IMR-90 (cell line): ENCODE data around the gene CCDC85B. TPM values are rescaled to one million over a fixed set of nuclear protein-coding genes. Genes with fewer than 3 reads are reported as not detected.

Source experiments
- ATAC-seq: fragments of 200-7000 bp; cut with Tn5 transposase; 2 replicates; pipeline ENCODE4 v1.9.1; 2020; ENCODE audit warnings: low read depth, mild to moderate bottlenecking, moderate library complexity
- BruUV-seq: library from RNA; stranded (reverse); fragments of 400-500 nt; replicated peaks from 2 replicates; lab custom pipeline; 2021; lab: Mats Ljungman, UMichigan
- CTCF ChIA-PET: fragments of 300-600 bp; formaldehyde crosslinking; extraction: SDS; loops from one replicate; lab custom pipeline; 2021; ENCODE audit warnings: antibody characterized with exemption; lab: Yijun Ruan, JAX
- POLR2A ChIA-PET: fragments of 300-600 bp; sonication (Branson Sonifier 250); formaldehyde crosslinking; loops from one replicate; lab custom pipeline; 2022; ENCODE audit warnings: antibody characterized with exemption; ENCODE audit not compliant: unreplicated experiment; lab: Charles Lee
- DNase-seq: peaks from one replicate; pipeline ENCODE4 v3.0.0; 2013
- H2AFZ ChIP-seq: replicated peaks from 2 replicates; pipeline ENCODE3; 2013; ENCODE audit warnings: low read length, mild to moderate bottlenecking; ENCODE audit not compliant: poor library complexity
- H2AK5ac ChIP-seq: 2 replicates; pipeline ENCODE4 v1.6.1; 2013; ENCODE audit warnings: low read depth, low read length, inconsistent platforms
- H2AK9ac ChIP-seq: replicated peaks from 2 replicates; pipeline ENCODE3; 2013; ENCODE audit warnings: mild to moderate bottlenecking, low read depth, low read length, moderate library complexity; ENCODE audit not compliant: poor library complexity
- H2BK120ac ChIP-seq: 2 replicates; pipeline ENCODE4 v1.6.1; 2013; ENCODE audit warnings: low read depth, low read length, inconsistent platforms
- H2BK15ac ChIP-seq: 3 replicates; pipeline ENCODE4 v1.6.1; 2013; ENCODE audit warnings: low read depth, low read length, inconsistent platforms
- H2BK20ac ChIP-seq: 2 replicates; pipeline ENCODE4 v1.6.1; 2013; ENCODE audit warnings: low read depth, mild to moderate bottlenecking, inconsistent platforms, low read length, moderate library complexity
- H2BK5ac ChIP-seq: 2 replicates; pipeline ENCODE4 v1.6.1; 2013; ENCODE audit warnings: mild to moderate bottlenecking, low read depth, low read length, inconsistent platforms; ENCODE audit not compliant: poor library complexity, severe bottlenecking
- H3K14ac ChIP-seq: replicated peaks from 2 replicates; pipeline ENCODE4 v1.6.1; 2013; ENCODE audit warnings: low read depth, low read length, inconsistent platforms
- H3K18ac ChIP-seq: 2 replicates; pipeline ENCODE4 v1.6.1; 2013; ENCODE audit warnings: low read depth, low read length, control low read depth
- H3K23ac ChIP-seq: 2 replicates; pipeline ENCODE4 v1.6.1; 2013; ENCODE audit warnings: low read depth, low read length, inconsistent platforms
- H3K27ac ChIP-seq: 2 replicates; pipeline ENCODE4 v1.5.1; 2013; ENCODE audit warnings: mild to moderate bottlenecking, control low read depth, low read length; ENCODE audit not compliant: insufficient read depth
- H3K27me3 ChIP-seq: 2 replicates; pipeline ENCODE4 v1.6.1; 2013; ENCODE audit warnings: low read length; ENCODE audit not compliant: control insufficient read depth, insufficient read depth
- H3K36me3 ChIP-seq: 2 replicates; pipeline ENCODE4 v1.6.1; 2013; ENCODE audit warnings: low read length, mixed read lengths; ENCODE audit not compliant: control insufficient read depth, insufficient read depth
- H3K4ac ChIP-seq: 2 replicates; pipeline ENCODE4 v1.6.1; 2013; ENCODE audit warnings: low read depth, low read length, inconsistent platforms
- H3K4me1 ChIP-seq: 2 replicates; pipeline ENCODE4 v1.6.1; 2013; ENCODE audit warnings: low read length, mixed read lengths; ENCODE audit not compliant: control insufficient read depth, insufficient read depth
- H3K4me2 ChIP-seq: 2 replicates; pipeline ENCODE4 v1.6.1; 2013; ENCODE audit warnings: low read depth, mild to moderate bottlenecking, control low read depth, low read length, moderate library complexity
- H3K4me3 ChIP-seq: 2 replicates; pipeline ENCODE4 v1.5.1; 2013; ENCODE audit warnings: low read depth, mild to moderate bottlenecking, control low read depth, low read length, moderate library complexity; ENCODE audit not compliant: insufficient read depth
- H3K56ac ChIP-seq: 2 replicates; pipeline ENCODE4 v1.6.1; 2013; ENCODE audit warnings: low read length, inconsistent platforms; ENCODE audit not compliant: insufficient read depth; ENCODE audit errors: extremely low read depth
- H3K79me1 ChIP-seq, 2 experiments: 2 replicates each; pipeline ENCODE4 v1.6.1; 2013; ENCODE audit warnings: low read length in 2 of 2, inconsistent platforms in 1 of 2, low read depth in 1 of 2
- H3K9ac ChIP-seq: 2 replicates; pipeline ENCODE4 v1.6.1; 2013; ENCODE audit warnings: low read depth, low read length, control low read depth
- H3K9me1 ChIP-seq: 2 replicates; pipeline ENCODE4 v1.6.1; 2013; ENCODE audit warnings: low read length, inconsistent platforms; ENCODE audit not compliant: insufficient read depth
- H3K9me3 ChIP-seq: 2 replicates; pipeline ENCODE4 v1.6.1; 2013; ENCODE audit warnings: low read length; ENCODE audit not compliant: control insufficient read depth, insufficient read depth
- H4K20me1 ChIP-seq: 2 replicates; pipeline ENCODE4 v1.6.1; 2013; ENCODE audit warnings: low read length, inconsistent platforms; ENCODE audit not compliant: insufficient read depth
- H4K5ac ChIP-seq: 2 replicates; pipeline ENCODE4 v1.6.1; 2013; ENCODE audit warnings: mild to moderate bottlenecking, low read depth, low read length, control low read depth
- H4K8ac ChIP-seq, 2 experiments: 2 replicates each; pipeline ENCODE4 v1.6.1; 2013; ENCODE audit warnings: low read depth in 2 of 2, low read length in 2 of 2, control low read depth in 1 of 2, inconsistent platforms in 1 of 2
- H4K91ac ChIP-seq: 2 replicates; pipeline ENCODE4 v1.6.1; 2013; ENCODE audit warnings: low read depth, low read length, inconsistent platforms; ENCODE audit not compliant: insufficient read depth
- BHLHE40 ChIP-seq: fragments of 150-350 bp; IDR thresholded peaks from 2 replicates; pipeline ENCODE4 v1.6.1; 2016; ENCODE audit warnings: mild to moderate bottlenecking, low read depth, low read length
- CEBPB ChIP-seq: IDR thresholded peaks from 2 replicates; pipeline ENCODE4 v1.6.1; 2012; ENCODE audit warnings: low read depth, low read length, improper control_type of control experiment
- FOS ChIP-seq: fragments of 150-350 bp; IDR thresholded peaks from 2 replicates; pipeline ENCODE4 v1.6.1; 2016; ENCODE audit warnings: low read depth, low read length
- MAFK ChIP-seq: IDR thresholded peaks from 2 replicates; pipeline ENCODE4 v1.6.1; 2012; ENCODE audit warnings: low read depth, low read length, improper control_type of control experiment
- MXI1 ChIP-seq: IDR thresholded peaks from 2 replicates; pipeline ENCODE4 v1.6.1; 2012; ENCODE audit warnings: low read depth, mild to moderate bottlenecking, low read length, moderate library complexity, borderline replicate concordance
- POLR2A ChIP-seq: IDR thresholded peaks from 2 replicates; pipeline ENCODE4 v1.6.1; 2012; ENCODE audit warnings: mild to moderate bottlenecking, low read depth, low read length
- RAD21 ChIP-seq: IDR thresholded peaks from 2 replicates; pipeline ENCODE4 v1.6.1; 2012; ENCODE audit warnings: low read length, improper control_type of control experiment
- RCOR1 ChIP-seq: IDR thresholded peaks from 2 replicates; pipeline ENCODE4 v1.6.1; 2012; ENCODE audit warnings: mild to moderate bottlenecking, low read length, improper control_type of control experiment; ENCODE audit not compliant: insufficient replicate concordance
- WGBS, 2 experiments: methylation state at CpG; one replicate each; pipeline versions ENCODE4 v1.1.5 to v1.1.7; 2013; ENCODE audit warnings: missing lambda C conversion rate in 2 of 2; ENCODE audit not compliant: insufficient read length in 1 of 2; ENCODE audit errors: extremely low coverage in 2 of 2; 5-methylcytosine and 5-hydroxymethylcytosine counted together
- dilution Hi-C: fragments of 300-500 bp; cut with HindIII; formaldehyde crosslinking; loops from one replicate; pipeline ENCODE4 v1.14.3; 2018; ENCODE audit warnings: low sequenced_read_pairs; ENCODE audit not compliant: unreplicated experiment
- in situ Hi-C: fragments of 300-500 bp; cut with MboI; formaldehyde crosslinking; loops from 3 replicates; pipeline ENCODE4 v1.14.3; 2019; ENCODE audit warnings: low sequenced_read_pairs, inconsistent platforms, mixed read lengths
- intact Hi-C: fragments of 100-400 bp; cut with micrococcal nuclease; formaldehyde crosslinking; loops from 2 replicates; pipeline ENCODE4 v1.10.0; 2022
- polyA plus RNA-seq, 3 experiments: library from polyadenylated mRNA; depleted of rRNA; stranded (reverse); fragments of >200 nt; gene quantifications; 2 replicates each; pipeline ENCODE4 v1.2.3, GENCODE V29; 2012; ENCODE audit warnings: low replicate concordance in 1 of 3
- total RNA-seq: library from RNA; depleted of rRNA; stranded (reverse); fragments of >200 nt; gene quantifications from 2 replicates; pipeline ENCODE4 v1.2.3, GENCODE V29; 2012
- TF ChIP-seq, protein P1 (sequence below): conservative IDR thresholded peaks from 2 replicates; pipeline ENCODE4 v1.5.1; 2012; ENCODE audit warnings: mild to moderate bottlenecking, low read depth, low read length, improper control_type of control experiment

The CCDC85B gene
- total and polyA plus RNA-seq, 2 of the 4 experiments (the other 2 are of a cell fraction), result 17.6 to 35.4 TPM

DNA sequence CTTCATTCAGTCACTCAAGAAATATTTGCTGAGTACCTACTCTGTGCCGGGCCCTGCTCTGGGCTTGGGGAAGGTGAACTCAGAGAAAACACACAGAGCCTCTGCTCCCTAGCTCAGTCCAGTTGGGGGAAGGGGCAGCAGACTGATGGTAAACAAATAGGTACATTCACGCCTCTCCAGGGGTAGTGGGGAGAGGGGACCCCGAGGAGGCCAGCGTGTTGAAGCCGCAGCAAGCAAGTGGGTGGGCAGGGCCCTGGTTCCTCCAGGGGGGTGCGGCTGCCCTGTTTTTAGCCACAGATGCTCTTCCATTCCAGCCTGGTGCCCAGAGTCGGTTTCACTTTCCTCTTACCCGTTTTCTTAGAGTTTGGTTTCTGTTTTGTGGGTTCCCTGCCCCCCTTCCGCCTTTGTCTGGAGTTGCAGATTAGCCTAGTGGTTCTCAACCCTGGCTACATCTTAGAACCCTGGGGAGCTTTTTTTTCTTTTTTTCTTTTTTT is 37.5 kb downstream of the CCDC85B start:
- H3K4ac ChIP-seq, result no peak overlapping the region; the same call in 1 of the 2 replicates
- H2BK15ac ChIP-seq, result no peak overlapping the region; the same call in 2 of the 3 replicates
- no peak overlapping the region for H3K56ac ChIP-seq
- POLR2A ChIA-PET, result interaction anchor here (0.6 kb wide), 1 partner anchor 8 kb away, joined by 3 read pairs; no protein-coding TSS in a partner anchor
- H3K4me2 ChIP-seq, result peak overlapping the region; percentile 23; the same call in 1 of the 2 replicates
- CTCF ChIA-PET, result no interaction called here
- H2BK20ac ChIP-seq, result no peak overlapping the region
- H3K14ac ChIP-seq, result no peak overlapping the region
- ATAC-seq (peak; percentile 33), DNase-seq (no peak)
- H4K20me1 ChIP-seq, result no peaks in the 10 kb centered on the region
- no peak overlapping the region for H2BK120ac ChIP-seq
- in situ Hi-C loops (no loop called here), intact Hi-C loops (no loop called here), dilution Hi-C loops (no loop called here)
- TF ChIP-seq BHLHE40 (no peak), MAFK (no peak), RCOR1 (no peak), MXI1 (no peak), RAD21 (no peak), FOS (no peak), POLR2A (no peak), CEBPB (no peak)
- TF ChIP-seq, protein P1, sequence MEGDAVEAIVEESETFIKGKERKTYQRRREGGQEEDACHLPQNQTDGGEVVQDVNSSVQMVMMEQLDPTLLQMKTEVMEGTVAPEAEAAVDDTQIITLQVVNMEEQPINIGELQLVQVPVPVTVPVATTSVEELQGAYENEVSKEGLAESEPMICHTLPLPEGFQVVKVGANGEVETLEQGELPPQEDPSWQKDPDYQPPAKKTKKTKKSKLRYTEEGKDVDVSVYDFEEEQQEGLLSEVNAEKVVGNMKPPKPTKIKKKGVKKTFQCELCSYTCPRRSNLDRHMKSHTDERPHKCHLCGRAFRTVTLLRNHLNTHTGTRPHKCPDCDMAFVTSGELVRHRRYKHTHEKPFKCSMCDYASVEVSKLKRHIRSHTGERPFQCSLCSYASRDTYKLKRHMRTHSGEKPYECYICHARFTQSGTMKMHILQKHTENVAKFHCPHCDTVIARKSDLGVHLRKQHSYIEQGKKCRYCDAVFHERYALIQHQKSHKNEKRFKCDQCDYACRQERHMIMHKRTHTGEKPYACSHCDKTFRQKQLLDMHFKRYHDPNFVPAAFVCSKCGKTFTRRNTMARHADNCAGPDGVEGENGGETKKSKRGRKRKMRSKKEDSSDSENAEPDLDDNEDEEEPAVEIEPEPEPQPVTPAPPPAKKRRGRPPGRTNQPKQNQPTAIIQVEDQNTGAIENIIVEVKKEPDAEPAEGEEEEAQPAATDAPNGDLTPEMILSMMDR, result no peak
- peak overlapping the region; percentile 63 for H2AK9ac ChIP-seq
- no peak overlapping the region for H2BK5ac ChIP-seq
- H3K4me1 ChIP-seq, result no peaks in the 10 kb centered on the region; the same call in 1 of the 2 replicates
- WGBS, 2 experiments, result 63% methylated on average over 4 of the region's 9 CpGs; no CpG with 5 or more reads in 1 of the 2 experiments
- peak overlapping the region; percentile 46 for H4K5ac ChIP-seq
- H2AFZ ChIP-seq, result peak overlapping the region; percentile 48
- H3K9ac ChIP-seq, result no peak overlapping the region; the same call in 1 of the 2 replicates
- H3K23ac ChIP-seq, result peak overlapping the region; percentile 63; the same call in 1 of the 2 replicates
- H3K18ac ChIP-seq, result no peak overlapping the region
- H3K9me3 ChIP-seq, result no peaks in the 10 kb centered on the region
- H4K8ac ChIP-seq, result peak overlapping the region in 1 of 2 experiments; percentile 12; a peak in 2 of 4 replicates
- no peak overlapping the region for H3K4me3 ChIP-seq
- peaks cover 4 to 18% of the 10 kb centered on the region in 2 experiments; a peak in 3 of 4 replicates for H3K79me1 ChIP-seq
- no peak overlapping the region for H2AK5ac ChIP-seq
- H3K27me3 ChIP-seq, result no peaks in the 10 kb centered on the region
- H3K36me3 ChIP-seq, result peaks cover 11% of the 10 kb centered on the region
- no TSS peak for BruUV-seq
- no peaks in the 10 kb centered on the region; the same call in 1 of the 2 replicates for H3K9me1 ChIP-seq
- H4K91ac ChIP-seq, result no peak overlapping the region
- no peak overlapping the region for H3K27ac ChIP-seq
